ENCODE measurements around the gene CELF1. TPM values are rescaled to one million over a fixed set of nuclear protein-coding genes. Genes with fewer than 3 reads are reported as not detected.
A peak's percentile ranks its signal among the peaks of the same experiment; 100 is the strongest.
"Not testable (repeated sequence)": the region's sequence is repeated elsewhere in the genome, so short reads cannot be mapped to it uniquely, and the experiment has no call there.

The CELF1 gene
- total RNA-seq, 1 donor from 2014 or later = 63.7 TPM

GRCh38 chr11:47573321-47573720, 20.4 kb upstream of the CELF1 start:
- no peak for ATAC-seq

DNA sequence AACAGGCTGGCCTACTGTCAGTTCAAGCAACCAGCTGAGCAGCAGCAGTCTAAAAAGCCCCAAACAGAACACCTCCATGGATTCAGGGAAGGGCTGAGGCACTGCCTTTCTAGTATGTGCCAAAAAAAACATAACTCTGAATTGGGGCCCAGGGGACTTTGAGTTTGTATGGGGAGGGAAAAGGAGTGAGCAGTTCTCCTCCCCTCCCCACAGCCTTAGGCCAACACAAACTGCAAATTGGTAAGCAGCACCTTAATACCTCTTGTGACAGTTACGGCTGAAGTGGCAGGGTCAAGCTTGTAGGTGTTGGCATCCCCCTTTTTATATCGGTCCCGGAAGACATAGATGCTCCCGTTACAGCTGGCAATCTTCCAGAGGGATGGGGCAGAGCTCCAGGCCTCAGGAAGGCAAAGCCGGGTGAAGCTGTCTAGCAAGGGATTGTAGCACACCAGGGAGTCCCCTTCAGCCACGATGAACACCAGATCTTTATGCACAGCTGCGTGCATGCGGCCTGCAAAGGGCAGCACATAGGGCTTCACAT, 19.9 kb upstream of the CELF1 start:
- ATAC-seq = no peak

GRCh38 chr11:47571895-47572294, 19.0 kb upstream of the CELF1 start:
- ATAC-seq = no peak

DNA sequence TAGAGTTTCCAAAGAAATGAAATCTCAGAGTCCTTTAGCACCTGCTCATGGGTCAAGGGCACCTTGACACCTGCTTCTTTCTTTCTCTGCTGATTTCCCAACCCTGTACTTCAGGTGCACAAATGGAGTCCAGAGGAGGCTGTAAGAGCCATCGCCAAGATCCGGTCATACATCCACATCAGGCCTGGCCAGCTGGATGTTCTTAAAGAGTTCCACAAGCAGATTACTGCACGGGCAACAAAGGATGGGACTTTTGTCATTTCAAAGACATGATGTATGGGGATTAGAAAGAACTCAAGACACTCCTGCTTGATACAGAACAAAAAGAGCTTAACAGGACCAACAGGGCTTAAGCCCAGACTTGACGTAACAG, 18.4 kb upstream of the CELF1 start:
- ATAC-seq = peak; percentile 50

DNA sequence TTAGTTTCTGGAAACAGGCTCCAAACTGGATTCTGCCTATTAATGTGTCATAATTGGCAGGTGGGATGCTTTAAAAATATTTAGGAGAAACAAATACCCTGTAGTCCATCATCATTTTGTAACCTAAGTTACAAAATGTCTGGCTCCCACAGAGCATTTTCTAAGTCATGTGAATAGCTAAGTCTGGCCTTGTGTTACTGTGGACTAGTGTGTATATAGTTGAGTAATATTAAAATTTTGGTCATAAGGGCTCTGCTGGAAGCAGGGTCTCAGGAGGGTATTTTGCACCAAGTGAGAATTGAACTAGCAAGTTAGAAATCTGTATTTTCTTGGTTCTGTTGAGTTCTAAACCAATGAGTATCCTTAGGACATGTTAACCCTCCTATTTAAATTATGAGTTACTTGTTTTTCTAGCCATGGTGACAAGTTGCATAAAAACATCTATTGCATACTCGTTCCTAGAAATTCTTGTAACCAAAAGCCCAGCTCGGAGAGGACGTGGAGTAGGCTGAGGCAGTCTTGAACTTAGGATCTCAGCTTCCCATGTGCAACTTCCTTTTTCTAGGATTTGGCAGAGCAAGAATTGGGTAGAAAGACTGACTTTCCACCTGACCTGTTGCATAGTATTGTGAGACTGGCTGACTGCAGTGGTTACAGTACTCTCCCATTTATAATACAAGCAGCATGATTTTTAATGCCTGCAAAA, 17.9 kb upstream of the CELF1 start:
- no peak for ATAC-seq

- ATAC-seq = no peak
Measured at GRCh38 chr11:47569646-47570045, 16.7 kb upstream of the CELF1 start.

DNA sequence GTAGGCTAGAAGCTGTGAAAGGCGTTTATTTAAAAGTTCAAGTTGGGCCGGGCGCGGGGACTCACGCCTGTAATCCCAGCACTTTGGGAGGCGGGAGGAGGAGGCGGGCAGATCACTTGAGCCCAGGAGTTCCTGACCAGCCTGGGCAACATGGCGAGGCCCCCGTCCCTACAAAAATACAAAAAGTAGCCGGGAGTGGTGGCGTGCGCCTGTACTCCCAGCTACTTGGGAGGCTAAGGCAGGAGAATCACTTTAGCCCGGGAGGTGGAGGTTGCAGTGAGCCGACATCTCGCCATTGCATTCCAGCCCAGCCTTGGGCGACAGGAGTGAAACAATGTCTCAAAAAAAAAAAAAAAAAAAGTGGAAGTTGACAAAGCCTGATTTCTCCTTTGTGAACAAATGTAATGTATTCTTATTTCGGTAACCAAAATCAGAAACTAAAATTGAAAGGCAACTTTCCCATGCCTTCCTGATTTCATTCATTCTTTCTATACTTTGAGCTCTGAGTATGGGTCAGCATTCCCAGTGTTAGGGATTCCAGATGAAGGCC, 13.3 kb upstream of the CELF1 start:
- ATAC-seq = peak; percentile 20

DNA sequence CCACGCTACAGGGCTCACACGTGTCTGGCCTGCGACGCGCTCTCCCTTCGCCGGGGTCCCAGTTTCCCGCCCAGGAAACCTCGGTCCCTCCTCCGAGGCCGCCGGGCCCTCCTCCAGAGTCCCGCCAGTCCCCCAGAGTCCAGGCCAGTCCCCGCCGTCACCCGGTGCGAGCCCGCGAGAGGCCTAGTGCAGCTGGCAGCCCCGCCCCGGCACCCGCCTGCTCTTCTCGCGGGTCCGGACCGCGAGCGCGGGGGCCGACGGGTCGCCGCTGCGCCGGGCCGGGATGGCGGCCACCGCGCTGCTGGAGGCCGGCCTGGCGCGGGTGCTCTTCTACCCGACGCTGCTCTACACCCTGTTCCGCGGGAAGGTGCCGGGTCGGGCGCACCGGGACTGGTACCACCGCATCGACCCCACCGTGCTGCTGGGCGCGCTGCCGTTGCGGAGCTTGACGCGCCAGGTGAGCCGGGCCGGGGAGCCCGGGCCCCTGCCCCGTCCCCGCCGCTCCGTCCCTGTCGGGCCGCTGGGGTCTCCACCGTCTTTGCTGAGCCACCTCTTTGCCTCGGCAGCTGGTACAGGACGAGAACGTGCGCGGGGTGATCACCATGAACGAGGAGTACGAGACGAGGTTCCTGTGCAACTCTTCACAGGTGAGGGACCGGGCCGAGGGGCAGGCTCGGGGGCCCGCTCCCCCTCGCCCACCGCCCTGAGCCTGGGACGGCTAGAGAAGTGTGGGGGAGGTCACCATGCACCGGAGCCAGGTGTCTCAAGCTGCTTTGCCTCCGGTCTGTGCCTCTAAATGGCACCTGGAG, 12.6 kb upstream of the CELF1 start, which contains the start of gene PTPMT1:
PTPMT1 (plus strand) TSS at position 260 of the 809 bp plus-strand sequence; CDS start at position 284, 24 bp downstream.
- peak; percentile 93 for ATAC-seq

GRCh38 chr11:47564933-47565339, 12.0 kb upstream of the CELF1 start:
- peak; percentile 23 for ATAC-seq

DNA sequence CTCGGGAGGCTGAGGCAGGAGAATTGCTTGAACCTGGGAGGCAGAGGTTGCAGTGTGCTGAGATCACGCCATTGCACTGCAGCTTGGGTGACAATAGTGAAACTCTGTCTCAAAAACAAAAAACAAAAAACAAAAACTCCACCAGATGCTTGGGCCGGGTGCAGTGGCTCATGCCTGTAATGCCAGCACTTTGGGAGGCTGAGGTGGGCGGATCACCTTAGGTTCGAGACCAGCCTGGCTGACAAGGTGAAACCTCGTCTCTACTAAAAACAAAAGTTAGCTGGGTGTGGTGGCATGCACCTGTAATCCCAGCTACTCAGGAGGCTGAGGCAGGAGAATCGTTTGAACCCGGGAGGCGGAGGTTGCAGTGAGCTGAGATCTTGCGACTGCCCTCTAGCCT, 11.4 kb upstream of the CELF1 start:
- not testable (repeated sequence) for ATAC-seq

DNA sequence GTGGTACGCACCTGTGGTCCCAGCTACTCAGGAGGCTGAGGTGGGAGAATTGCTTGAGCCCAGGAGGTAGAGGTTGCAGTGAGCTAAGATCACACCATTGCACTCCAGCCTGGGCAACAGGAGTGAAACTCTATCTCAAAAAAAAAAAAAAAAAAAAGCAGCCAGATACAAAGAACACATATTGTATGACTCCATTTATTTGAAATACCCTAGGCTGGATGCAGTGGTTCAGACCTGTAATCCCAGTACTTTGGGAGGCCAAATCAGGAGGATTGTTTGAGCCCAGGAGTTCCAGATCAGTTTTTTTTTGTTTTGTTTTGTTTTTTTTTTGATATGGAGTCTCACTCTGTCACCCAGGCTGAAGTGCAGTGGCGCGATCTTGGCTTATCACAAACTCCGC, 9.5 kb upstream of the CELF1 start:
- ATAC-seq = not testable (repeated sequence)

DNA sequence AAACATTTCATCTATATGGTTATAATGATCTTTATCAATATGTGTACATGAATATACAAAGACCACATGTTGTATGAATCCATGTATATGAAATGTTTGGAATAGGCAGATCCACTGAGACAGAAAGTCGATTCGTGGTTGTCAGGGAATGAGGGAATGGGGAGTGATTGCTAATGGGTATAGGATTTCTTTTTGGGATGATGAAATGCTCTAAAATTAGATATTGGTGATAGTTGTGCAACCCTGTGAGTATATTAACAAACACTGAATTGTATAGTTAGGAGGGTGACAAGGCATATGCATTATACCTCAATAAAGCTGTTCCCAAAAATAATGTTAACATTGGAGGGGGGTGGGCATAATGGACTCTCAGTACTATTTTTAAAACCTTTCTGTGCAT, 7.5 kb upstream of the CELF1 start:
- no peak for ATAC-seq

DNA sequence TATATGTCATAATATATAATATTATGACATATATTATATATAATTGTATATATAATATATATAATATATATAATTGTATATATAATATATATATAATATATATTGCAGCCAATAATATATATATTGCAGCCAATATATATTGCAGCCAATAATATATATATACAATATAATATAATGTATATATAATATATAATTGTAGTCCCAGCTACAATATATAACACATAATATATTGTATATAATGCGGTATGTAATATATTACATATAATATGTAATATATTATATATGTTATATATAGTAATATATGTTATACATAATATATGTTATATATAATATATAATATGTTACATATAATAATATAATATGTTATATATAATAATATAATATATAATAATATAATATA, 5.8 kb upstream of the CELF1 start:
- no peak for ATAC-seq

- not testable (repeated sequence) for ATAC-seq
Measured at GRCh38 chr11:47557004-47557403, 4.1 kb upstream of the CELF1 start.

GRCh38 chr11:47553406-47553743, 443 bp upstream of the CELF1 start:
- ATAC-seq = no peak

DNA sequence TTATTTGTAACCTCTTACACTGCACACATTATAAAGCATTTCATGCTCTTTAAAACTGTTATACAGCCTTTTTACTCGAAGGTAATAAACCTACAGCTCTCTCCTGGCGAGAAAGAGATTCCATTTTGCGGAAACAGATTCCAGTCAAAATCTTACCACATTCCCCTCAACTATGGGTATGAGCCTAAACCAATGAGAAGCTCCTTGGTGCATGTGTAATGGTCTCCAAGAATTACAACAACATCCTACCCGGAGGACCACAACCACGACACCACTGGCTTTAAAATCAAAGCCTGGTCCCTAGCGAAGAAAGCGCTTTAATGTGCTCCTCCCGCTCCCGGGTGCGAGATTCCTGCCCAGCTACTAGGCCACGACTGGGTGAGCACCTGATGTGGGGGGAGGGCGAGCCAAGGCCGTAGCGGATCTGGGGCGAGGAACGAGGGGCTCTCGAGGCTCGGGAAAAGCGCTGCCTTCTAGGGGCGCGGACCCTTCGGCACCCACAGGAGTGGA, 821 bp downstream of the CELF1 start:
- ATAC-seq = peak; percentile 31

- no peak for ATAC-seq
Measured at GRCh38 chr11:47551086-47551485, 1.8 kb downstream of the CELF1 start.

DNA sequence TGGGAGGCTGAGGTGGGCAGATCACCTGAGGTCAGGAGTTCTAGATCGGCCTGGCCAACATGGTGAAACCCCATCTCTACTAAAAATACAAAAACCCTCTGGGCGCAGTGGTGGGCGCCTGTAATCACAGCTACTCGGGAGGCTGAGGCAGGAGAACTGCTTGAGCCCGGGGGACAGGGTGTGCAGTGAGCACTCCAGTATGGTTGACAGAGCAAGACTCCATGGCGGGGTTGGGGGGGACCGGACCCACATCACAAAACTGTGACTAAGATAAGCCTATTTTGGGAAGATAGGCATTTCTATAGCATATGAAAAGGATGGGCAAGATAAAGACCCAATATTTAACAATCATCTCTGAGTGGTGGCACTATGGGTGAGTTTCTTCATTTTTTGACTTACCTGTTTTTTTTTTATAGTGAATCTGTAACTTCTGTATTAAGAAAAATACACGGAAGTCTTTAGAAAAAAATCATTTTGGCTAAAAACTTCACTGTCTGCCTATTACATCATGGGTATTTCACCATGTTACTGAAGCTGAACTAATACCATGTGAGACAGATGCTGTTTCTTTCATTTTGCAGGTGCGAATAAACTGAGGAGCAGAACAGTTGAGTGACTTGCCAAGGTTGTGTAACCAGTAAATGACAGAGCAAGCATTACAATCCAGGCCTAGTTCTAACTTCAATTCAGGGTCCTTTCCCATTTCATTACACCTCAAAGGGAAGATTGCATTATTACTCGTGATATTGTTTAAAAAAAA, 2.5 kb downstream of the CELF1 start:
- no peak for ATAC-seq

GRCh38 chr11:47546274-47546673, 6.7 kb downstream of the CELF1 start:
- ATAC-seq = not testable (repeated sequence)

DNA sequence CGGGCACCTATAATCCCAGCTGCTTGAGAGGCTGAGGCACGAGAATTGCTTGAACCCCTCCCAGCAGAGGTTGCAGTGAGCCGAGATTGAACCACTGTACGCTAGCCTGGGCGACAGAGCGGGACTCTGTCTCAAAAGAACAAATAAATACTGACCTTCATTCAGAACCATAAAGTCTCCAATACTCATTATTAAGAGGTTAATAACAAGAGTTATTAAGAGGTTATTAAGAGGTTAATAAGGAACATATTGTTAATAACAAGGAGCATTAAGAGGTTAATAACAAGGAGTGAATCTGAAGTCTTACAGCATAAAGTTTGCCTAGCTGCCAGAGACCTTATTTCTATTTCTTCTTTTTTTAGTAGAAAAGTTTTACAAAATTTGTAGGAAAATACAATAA, 7.6 kb downstream of the CELF1 start:
- ATAC-seq = no peak

DNA sequence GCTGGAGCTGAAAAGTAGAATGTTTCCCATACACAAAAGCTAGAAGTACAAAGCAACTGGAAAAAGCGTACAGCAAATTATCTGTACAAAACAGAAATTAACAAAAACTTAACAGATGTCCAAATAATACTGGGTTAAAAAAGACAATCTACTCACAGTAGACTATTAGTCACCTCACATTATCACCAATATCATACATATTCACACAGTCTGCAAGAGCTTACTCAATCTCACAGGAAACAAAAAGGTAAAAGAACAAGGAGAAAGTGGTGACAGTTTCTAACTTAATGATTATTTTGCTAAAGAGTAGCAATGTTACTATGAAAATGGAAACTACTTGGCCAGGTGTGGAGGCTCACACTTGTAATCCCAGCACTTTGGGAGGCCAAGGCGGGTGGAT, 11.9 kb downstream of the CELF1 start:
- ATAC-seq = no peak

GRCh38 chr11:47539681-47540039, 13.3 kb downstream of the CELF1 start:
- ATAC-seq = peak; percentile 37

Data from esophagus mucosa (tissue), 1 donor.